ENCODE results near the gene PLD1. TPM values are rescaled to one million over a fixed set of nuclear protein-coding genes. Genes with fewer than 3 reads are reported as not detected.

The PLD1 gene
- total and polyA plus RNA-seq, 8 donors, result 3.4 to 43.0 (median 11.0) TPM

DNA sequence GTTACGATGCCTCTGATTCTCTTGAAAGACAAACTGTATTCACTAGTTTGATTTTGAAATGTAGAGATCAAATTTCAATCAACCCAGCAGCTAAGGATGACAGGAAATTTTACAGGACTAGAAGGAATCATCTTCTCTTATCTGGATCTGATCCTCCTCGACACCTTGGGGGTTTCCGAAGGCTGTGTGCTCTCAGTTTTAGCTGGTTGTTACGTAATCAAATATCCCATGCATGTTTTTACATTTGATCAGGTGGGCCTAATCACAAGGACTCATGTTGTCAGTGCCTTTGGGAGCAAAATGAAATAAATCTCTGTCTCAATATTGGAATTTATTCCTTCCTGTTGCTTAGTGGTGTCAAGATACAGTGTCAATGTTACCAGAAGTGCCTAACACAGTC, 208.2 kb downstream of the PLD1 start:
- no peaks in the 10 kb centered on the region for H3K9me3 ChIP-seq
- H3K27me3 ChIP-seq, result no peaks in the 10 kb centered on the region
- intact Hi-C loops (cut with DNase I; ENCODE audit: low total_unique reads), result no loop called here
- no peak overlapping the region for H3K27ac ChIP-seq
- H3K36me3 ChIP-seq, result peaks cover 0 to 40% (median 29%) of the 10 kb centered on the region in 4 donors
- TF ChIP-seq, protein P1, sequence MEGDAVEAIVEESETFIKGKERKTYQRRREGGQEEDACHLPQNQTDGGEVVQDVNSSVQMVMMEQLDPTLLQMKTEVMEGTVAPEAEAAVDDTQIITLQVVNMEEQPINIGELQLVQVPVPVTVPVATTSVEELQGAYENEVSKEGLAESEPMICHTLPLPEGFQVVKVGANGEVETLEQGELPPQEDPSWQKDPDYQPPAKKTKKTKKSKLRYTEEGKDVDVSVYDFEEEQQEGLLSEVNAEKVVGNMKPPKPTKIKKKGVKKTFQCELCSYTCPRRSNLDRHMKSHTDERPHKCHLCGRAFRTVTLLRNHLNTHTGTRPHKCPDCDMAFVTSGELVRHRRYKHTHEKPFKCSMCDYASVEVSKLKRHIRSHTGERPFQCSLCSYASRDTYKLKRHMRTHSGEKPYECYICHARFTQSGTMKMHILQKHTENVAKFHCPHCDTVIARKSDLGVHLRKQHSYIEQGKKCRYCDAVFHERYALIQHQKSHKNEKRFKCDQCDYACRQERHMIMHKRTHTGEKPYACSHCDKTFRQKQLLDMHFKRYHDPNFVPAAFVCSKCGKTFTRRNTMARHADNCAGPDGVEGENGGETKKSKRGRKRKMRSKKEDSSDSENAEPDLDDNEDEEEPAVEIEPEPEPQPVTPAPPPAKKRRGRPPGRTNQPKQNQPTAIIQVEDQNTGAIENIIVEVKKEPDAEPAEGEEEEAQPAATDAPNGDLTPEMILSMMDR (IDR thresholded peaks at IDR 0.05), result no peak
- no peak for TF ChIP-seq POLR2A (IDR thresholded peaks at IDR 0.05)
- TF ChIP-seq POLR2AphosphoS5 (IDR thresholded peaks at IDR 0.05), result no peak
- no peak overlapping the region for H3K4me3 ChIP-seq
- DNase-seq, result no peak
- no peaks in the 10 kb centered on the region for H3K4me1 ChIP-seq
- WGBS, 5 donors, result 92 to 97% (median 95%) methylated on average over 4 of the region's 4 CpGs

DNA sequence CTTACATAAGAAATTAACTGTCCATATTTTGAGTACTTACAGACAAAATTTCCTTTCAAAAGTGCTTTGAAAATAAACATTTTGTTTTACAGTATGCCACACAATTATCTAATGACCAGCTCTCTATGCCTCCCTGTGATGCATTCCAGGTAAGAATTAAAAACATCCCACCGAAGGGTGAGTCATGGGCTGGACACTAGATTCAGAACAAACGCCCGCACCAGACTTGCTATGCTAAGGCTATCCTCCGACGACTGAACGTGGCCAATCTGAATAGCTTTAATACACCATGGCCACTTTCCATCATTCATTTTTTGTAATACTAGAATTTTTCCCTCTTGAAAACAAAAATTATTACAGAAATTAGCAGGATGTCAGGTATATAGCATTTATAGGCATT, 210.3 kb downstream of the PLD1 start:
- no peak for TF ChIP-seq POLR2A (IDR thresholded peaks at IDR 0.05)
- TF ChIP-seq, protein P1 (IDR thresholded peaks at IDR 0.05), result no peak
- no peak for TF ChIP-seq EP300 (IDR thresholded peaks at IDR 0.05)
- no peak for TF ChIP-seq POLR2AphosphoS5 (IDR thresholded peaks at IDR 0.05)
- H3K27ac ChIP-seq, result no peak overlapping the region
- intact Hi-C loops (cut with DNase I; ENCODE audit: low total_unique reads), result no loop called here
- H3K36me3 ChIP-seq, result peaks cover 0 to 33% (median 27%) of the 10 kb centered on the region in 4 donors
- H3K9me3 ChIP-seq, result no peaks in the 10 kb centered on the region
- no peaks in the 10 kb centered on the region for H3K27me3 ChIP-seq
- DNase-seq, result no peak
- 92 to 98% (median 94%) methylated on average over 6 of the region's 6 CpGs for WGBS, 5 donors
- no peaks in the 10 kb centered on the region for H3K4me1 ChIP-seq
- no peak overlapping the region for H3K4me3 ChIP-seq

DNA sequence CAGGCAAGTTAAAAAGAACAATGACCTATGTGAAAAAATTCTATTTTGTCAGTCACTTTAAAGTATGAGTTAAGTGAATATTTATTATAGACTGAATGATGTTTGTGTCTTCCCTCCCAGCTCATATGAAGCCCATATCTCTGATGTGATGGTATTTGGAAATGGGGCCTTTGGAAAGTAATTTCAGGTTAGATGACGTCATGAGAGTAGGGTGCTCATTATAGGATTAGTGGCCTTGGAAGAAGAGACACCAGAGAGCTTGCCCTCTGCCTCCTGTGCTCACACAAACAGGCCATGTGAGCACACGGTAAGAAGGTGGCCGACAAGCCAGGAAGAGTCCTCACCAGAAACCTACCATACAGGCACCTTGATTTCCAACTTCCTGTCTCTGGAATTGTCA, 211.3 kb downstream of the PLD1 start:
- intact Hi-C loops (cut with DNase I; ENCODE audit: low total_unique reads), result no loop called here
- WGBS, 5 donors, result 77 to 93% (median 90%) methylated on average over 3 of the region's 3 CpGs
- Histone ChIP-seq H3K27ac (no peak overlapping the region), H3K36me3 (peaks cover 0 to 28% (median 25%) of the 10 kb centered on the region in 4 donors), H3K4me1 (no peaks in the 10 kb centered on the region), H3K27me3 (no peaks in the 10 kb centered on the region), H3K9me3 (no peaks in the 10 kb centered on the region), H3K4me3 (no peak overlapping the region)
- no peak for DNase-seq
- TF ChIP-seq, protein P1 (IDR thresholded peaks at IDR 0.05), result no peak
- TF ChIP-seq POLR2A (IDR thresholded peaks at IDR 0.05) (no peak), POLR2AphosphoS5 (IDR thresholded peaks at IDR 0.05) (no peak), EP300 (IDR thresholded peaks at IDR 0.05) (no peak)

DNA sequence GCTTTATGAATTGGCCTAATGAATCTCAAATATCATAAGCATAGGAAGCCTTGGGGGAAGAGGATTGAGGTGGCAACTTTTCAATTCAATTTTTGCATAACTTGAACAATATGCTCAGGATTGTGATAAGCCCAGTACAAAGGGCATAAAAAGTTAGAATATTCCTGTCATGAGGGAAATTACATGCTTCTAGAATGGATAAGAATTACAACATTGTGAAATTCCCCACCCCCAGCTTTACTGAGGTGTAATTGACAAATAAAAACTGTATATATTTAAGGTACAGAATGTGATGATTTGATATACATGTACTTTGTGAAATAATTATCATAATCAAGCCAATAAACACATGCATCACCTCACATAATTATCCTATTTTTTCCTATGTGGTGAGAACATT, 217.5 kb downstream of the PLD1 start:
- no peaks in the 10 kb centered on the region for H3K27me3 ChIP-seq
- H3K9me3 ChIP-seq, result no peaks in the 10 kb centered on the region
- DNase-seq, result no peak
- H3K27ac ChIP-seq, result no peak overlapping the region
- TF ChIP-seq, protein P1 (IDR thresholded peaks at IDR 0.05), result no peak
- TF ChIP-seq POLR2A (IDR thresholded peaks at IDR 0.05) (no peak), EP300 (IDR thresholded peaks at IDR 0.05) (no peak)
- intact Hi-C loops (cut with DNase I; ENCODE audit: low total_unique reads), result no loop called here
- H3K4me3 ChIP-seq, result no peak overlapping the region
- H3K4me1 ChIP-seq, result no peaks in the 10 kb centered on the region
- no peaks in the 10 kb centered on the region for H3K36me3 ChIP-seq
